GM18520 (cell line): Measurements from ENCODE around the gene SNAP25.

Experiments
- ATAC-seq: cut with Tn5 transposase; IDR thresholded peaks from one replicate; pipeline ENCODE4 v1.9.1; 2021; ENCODE audit not compliant: unreplicated experiment

SNAP25 gene

DNA sequence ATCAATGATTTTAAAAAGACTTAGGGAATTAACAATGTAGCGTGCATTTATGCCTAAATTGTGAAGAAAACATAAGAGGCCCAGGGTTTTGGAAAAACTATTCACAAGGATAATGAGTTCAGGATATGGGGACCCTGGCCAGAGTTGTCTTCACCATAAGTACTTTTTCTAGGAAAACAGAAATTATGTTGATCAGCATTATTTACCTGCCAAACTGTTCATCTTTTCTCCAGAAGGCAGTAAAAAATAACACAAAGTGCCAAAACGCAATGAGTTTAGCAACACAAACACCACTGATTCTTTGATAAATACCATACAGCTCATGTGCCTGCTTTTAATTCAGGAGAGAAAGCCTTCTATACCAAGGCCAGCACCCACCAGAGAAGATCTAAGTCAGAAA lies 43.1 kb downstream of the SNAP25 start:
- no peak for ATAC-seq

DNA sequence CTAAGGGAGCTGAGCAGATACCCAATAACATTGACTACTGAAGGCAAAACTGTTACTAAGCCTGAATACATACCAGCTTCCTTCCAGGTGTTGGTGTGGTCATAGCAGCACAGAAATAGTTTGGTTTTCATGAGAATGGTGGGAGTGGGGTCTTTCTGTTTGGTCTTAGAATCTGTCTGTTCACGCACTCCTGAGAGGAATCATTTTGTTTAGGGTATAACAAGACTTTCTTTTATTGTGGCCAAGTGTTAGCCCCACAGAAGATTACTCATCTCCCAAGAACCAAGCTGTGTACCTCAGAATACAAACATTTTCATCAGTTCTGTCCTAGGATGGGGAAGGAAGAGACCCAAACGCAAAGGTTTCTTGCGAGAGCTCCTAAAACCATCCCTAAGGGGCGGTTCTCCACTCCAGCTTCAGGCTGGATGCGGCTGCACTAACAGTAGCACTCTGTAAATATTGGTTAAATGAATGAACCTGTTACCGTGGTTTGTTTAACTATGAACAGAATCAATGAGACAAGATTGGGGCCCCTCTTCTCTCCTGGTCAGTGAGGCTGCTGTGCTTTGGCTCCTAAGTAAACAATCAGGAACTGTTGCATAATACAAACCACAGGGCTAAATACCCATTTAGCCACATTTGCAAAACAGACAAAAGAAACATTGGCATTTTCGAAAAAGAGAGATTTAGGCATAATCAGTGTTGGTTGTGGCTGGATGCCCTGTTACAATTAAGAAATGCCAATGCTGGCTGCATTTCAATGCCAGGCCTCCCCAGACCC lies 44.9 kb downstream of the SNAP25 start:
- no peak for ATAC-seq

DNA sequence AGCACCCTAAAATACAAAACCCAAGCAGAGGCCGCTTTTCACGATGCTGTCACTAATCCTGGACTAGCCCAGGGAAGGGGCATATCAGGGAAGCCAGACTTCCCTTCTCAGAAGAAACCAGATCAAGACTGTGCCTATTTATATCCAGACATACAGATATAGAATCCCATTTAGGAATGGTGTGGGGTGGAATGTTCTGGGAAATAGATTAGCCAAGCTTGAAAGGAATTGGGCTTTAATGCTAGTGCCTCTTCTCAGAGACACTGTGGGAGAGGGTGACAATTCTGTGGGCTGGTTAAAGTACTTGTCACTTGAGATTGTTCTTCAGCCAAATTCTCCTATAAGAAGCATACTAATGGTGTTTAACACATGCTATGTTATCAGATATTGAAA lies 45.5 kb downstream of the SNAP25 start:
- no peak for ATAC-seq

DNA sequence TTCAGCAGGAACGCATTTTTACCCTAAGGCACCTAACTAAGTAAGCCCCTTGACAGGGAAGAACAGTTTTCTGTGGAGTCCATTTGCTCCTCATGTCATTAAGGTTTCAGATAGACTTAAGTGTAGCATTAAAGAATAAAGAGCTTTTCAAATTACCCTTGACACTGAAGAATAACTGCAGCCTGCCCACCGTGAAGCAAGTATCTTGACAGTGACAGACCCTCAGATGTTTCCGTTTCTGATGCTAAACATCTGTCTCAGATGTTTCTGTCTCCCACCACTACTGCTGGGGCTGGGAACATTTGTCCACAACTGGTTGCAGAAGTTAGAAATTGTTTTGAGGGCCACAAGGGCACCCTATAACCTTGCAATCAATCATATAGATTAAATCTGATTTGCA lies 50.0 kb downstream of the SNAP25 start:
- no peak for ATAC-seq

DNA sequence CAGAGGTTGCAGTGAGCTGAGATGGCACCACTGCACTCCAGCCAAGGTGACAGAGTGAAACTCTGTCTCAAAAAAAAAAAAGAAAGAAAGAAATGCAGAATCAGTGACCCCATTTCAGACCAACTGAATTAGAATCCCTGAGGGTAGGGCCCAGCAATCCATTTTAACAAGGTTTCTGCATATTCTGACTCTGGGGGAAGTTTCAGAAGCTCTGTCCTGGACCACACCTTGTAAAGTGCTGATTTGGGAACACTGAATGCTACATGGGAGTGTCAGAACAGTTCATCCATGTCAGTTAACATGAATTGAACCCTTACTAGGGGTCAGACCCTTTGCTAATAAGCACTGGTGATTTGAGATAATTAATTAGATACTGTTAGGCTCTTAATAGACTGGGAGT lies 52.0 kb downstream of the SNAP25 start:
- ATAC-seq = no peak

DNA sequence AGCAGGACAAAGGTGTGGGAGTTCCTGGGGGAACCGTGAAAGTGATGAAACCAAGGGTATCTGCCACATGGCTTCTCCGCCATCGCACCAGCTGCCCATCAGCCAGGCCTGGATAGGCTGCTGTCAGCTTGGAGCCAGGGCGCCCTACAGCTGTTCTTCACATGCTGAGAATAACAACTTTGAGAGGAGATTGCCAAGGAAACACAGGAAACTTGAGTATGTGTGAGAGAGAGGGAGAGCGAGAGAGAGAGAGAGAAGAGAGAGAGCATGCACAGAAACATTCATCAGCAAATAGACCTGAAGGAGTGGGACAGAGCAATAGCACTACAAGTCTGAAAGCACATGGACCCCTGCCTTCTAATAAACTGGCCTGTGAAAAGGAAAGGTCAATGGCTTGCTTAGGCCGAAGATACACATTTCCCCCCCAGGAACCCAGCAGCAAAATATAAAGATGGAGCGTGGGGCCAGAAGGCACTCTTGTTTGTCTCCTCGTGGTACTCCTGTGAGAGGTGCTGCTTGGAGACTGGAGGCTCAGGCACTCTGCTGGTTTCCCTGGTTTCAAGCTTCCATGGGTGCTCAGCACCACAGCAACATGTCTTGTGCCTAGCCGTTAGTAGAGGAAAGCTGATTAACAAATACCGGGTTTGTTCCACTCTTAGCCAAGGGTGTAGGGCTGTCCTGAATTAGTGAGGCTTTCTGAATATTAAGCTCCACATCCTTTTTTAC lies 53.0 kb downstream of the SNAP25 start:
- no peak for ATAC-seq

DNA sequence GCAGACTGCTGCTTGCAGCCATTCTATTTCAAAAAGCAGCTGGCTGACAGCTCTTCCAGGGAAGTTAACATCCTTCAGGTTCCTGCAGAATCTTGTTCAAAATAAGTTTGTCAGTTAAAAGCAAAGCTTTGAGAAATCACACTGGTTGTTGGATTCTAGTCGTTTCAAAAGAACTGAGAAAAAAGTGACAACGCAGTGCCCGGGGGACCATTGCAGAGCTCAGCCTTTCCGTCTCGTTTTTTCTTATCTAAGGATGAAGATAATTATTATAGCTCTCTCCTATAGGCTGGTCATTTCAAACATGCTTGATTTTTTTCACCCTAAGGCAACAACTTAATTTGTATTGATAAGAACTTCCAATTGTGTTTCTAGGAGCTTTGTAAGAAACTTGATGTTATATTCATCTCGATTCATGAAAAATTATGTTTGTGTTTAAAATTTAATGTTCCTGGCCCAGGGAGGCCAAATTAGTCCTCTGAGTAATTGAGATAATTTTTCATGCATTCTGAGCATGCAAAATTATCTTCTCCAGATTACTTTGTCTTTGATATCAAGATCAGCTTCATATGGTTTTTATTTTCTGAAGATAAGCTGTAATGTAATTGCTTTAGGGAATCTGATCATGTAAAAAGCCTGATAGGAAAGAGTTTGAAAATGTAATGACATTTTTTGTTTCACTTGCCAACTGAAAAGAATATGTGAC lies 58.4 kb downstream of the SNAP25 start:
- ATAC-seq = no peak

DNA sequence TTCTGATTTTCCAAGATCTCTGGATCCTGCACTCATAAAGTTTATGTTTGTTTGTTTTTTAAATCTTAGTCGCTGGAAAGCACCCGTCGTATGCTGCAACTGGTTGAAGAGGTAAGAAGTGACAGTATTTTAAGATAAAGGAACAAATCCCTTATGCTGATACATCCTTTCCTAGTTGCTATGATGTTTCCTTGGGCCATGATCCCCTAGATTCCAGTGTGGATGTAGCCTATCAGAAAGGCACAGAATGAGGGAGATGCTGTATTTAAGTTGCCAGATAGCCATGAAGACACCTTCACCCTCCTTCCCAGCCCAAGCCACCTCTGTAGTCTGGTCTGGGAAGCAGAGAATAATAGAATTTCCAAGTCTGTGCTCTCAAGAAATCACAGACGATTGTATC lies 59.0 kb downstream of the SNAP25 start:
- ATAC-seq = no peak

DNA sequence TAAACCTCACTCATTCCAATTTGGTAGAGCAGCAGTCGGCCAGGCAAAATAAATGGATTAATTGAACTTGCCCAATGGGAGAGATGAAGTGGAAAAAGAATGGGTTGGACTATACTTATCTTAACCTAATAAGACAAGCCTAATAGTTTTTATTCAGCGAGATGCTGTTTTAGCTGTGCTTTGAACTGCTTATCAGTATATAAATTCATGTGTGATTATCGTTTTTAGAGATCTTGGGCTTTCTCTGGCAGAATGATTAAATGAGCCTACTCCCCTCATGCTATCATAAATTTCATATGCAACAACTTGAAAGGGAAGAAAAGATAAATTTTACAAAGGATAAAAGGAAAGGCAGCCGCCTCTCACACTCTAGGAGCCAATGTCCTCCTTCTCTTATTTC lies 59.8 kb downstream of the SNAP25 start:
- no peak for ATAC-seq

DNA sequence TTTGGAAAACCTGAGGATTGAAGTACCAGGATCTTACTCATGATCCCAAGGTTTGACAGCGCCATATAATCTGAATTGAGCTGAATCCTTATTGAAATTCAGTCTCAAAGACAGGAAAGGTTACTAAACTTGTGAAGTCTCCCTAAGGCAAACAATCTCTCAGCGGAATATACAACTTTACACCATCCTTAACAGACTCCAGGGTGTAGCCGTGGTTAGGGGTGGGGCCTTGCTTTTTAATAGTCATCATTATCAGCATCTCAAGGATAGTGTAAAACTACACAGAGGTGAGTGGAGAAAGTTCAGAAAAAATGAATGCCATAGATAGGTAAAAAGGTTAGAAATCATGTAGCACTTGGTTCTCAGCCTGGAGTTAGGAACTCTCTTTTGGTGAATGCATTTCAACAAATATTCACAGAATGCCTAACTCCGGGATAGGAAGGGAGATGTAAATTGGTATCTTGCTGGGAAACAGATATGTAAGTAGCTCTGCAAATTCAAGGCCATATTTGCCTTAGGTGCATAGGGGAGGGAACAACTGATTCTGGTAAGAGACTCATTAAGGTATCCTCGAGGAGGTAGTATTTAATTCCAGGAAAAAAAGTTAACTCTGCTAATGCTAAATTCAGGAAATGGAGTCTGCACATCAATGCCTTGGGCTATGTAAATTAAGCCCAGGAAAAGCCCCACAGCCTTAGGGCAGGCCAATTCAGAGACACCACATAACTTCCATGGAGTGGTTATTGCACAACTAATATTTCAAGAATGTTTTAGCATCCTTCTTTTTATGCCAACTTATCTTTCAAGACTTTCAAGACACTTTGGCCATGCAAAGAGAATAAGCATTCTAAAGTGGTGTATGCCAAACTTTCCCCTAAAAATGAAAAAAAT lies 61.6 kb downstream of the SNAP25 start:
- no peak for ATAC-seq

DNA sequence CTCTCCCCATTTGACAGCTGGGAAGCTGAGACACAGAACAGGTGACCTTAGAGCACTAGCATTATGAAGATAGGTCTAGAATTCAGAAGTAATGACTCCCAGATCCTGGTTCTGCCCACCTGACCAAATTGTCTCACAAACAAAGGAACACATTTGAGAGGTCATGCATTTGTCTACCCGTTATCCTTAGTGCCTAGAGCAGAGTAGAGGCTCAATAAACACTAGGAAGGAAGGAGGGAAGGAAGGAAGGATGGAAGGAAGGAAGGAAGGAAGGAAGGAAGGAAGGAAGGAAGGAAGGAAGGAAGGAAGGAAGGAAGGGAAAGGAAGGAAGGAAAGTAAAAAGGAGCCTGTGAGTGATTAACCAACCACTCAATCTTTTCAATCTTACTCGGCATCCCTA lies 63.3 kb downstream of the SNAP25 start:
- no peak for ATAC-seq

DNA sequence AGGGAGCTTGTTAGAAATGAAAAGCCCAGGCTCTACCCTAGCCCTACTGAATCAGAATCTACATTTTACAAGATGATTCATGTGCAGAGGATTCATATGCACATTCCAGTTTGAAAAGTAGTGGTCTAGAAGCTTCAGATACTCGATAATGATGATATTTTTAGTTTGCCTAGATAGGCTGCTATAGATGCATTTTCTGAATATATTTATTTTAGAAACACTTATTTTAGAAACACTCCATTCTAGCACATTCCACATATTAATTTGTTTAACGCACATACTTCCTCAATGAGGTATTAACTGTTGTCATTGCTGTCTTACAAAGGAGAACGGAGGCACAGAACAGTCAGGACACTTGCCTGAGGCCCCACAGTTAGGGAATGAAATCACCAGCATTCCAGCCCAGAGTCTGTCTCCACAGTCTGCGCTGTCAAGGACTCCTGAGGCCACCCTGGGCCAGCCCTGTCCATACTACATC lies 64.4 kb downstream of the SNAP25 start:
- ATAC-seq = no peak

DNA sequence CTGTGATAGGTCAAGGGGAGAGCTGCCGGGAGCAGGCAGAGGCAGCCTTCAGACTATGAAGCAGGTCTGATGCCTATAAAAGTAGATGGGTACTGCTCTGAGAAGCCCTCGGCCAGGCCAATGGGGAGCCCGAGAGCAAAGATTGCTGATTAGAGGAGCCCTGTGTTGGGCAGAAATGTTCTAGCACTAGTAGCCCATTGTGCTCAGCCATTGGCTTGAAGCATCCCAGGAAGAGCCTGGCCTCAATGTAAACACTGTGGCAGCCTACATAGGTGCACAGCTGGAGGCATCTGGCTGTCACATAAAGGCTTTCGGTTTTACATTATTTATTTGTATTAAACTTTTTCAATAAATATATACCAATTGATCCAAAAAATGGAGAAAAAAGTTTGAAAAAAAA lies 67.7 kb downstream of the SNAP25 start:
- ATAC-seq = no peak

DNA sequence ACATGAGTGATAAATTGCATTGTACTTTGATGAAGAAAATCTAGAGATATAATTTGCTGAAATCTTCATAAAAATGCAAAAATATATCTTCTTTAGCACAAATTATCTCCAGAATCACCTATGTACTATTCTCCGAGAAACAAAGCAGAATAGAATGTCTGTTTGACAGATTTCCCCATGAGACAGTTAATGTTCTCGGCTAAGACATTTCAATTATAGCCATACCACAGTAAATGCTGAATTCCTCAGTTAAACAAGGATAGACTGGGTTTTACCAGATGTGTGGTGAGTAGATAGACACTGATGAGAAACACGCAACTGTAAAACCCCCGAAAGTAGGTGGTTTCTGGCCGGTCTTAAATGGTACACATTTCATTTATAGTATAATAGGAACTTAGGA lies 69.8 kb downstream of the SNAP25 start:
- no peak for ATAC-seq

DNA sequence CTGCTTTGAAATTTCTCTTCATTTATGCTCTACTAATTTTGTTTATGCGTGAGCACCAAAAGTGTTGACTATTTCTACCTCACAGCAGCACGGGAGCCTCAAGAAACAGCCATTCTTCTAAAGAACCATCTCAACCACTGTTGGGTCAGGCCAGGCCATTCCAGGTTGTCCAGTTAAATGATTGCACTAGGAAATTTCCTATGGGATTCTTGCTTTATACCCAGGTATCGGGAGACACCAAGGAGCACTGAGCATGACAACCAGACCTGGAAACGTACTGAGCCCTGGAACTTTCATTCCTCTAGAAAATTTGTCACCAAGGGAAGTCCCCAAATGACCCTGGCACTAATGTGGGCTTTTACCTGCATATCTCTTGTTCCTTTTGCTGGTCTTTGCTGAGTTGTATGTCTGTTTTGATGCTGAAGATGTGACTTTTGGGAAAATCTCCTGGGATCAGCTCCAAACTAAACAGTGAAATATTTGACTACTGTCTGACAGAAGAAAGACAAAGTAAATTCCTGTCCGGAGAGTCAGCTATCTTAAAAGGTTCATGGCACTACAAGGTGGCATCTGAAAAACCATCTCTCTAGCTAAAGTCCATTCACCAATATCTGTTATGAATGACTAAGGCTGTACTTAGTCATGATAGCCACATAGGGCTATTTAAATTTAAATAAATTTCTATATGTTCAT lies 70.5 kb downstream of the SNAP25 start:
- no peak for ATAC-seq

DNA sequence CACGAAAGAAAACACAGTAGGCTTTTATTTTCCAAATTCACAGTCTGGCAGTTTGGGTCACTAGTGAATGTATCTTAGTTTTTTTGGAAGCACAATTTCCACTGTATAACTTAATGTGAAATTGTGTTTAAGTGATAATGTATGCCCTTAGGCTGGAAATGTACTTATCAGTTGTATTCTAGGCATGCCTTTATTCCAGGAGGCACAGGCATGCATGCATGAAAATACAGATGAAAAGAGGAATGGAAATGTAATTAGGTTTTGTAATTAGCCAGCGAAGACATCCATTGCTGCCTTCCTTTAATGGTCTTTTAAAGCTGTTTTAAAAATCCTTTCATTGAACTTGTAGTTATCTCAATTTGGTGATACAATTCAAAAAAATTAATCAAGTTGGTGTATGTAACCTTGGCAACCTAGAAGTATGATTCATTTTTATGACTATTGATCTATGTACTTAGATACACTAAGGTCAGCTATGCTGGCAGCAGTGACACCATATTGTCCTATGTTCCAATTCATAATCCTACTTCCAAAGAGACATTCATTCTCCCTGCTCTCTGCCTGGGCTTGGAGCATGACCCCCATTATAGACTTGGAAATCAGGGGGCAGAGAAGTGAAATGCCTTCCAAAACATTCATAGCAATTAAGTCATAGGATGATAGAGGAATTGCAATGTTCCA lies 73.1 kb downstream of the SNAP25 start:
- ATAC-seq = no peak

DNA sequence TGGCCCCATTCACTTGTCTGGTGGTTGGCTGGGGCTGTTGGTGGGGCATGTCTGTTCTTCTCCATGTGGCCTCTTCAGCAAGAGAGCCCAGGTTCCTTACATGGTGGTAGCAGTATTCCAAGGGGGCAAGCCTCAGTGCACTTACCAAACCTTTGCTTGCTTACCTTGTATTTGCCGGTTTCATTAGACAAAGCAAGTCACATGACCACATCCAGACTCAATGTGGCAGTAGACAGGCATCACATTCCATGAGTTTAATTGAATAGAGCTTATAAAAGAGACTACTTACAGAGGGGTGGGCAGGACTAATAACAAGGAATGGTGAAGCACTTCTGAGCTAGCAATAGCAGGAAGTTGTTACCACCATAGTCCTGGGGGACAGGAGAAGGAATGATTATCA lies 78.6 kb downstream of the SNAP25 start:
- ATAC-seq = no peak

DNA sequence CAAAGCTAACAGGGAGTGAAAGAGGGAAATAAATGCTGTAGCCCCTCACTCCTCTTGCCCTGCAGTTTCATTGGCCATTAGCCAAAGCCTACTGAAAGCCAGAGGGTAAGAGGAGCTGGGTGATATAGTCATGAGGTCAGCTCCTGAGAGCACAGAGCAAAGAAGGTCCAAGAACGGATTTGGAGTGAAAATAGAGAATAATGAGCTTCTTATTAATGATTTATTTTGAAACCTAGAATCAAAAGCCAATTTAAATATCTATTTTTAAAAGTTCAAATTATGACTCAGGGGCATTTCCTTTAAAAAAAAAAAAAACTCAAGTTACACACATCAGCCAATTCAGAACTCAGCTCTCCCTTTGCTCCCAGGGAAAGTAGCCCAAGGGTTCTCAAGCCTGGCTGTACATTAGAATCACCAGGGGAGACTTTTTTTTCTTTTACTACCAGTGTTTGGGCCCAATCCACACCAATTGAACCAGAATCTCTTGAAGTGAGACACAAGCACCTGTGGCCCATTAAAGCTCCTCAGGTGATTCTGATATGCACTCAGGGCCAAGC lies 79.1 kb downstream of the SNAP25 start:
- no peak for ATAC-seq
